ENCODE measurements around the gene MRPL11.

MRPL11 gene

DNA sequence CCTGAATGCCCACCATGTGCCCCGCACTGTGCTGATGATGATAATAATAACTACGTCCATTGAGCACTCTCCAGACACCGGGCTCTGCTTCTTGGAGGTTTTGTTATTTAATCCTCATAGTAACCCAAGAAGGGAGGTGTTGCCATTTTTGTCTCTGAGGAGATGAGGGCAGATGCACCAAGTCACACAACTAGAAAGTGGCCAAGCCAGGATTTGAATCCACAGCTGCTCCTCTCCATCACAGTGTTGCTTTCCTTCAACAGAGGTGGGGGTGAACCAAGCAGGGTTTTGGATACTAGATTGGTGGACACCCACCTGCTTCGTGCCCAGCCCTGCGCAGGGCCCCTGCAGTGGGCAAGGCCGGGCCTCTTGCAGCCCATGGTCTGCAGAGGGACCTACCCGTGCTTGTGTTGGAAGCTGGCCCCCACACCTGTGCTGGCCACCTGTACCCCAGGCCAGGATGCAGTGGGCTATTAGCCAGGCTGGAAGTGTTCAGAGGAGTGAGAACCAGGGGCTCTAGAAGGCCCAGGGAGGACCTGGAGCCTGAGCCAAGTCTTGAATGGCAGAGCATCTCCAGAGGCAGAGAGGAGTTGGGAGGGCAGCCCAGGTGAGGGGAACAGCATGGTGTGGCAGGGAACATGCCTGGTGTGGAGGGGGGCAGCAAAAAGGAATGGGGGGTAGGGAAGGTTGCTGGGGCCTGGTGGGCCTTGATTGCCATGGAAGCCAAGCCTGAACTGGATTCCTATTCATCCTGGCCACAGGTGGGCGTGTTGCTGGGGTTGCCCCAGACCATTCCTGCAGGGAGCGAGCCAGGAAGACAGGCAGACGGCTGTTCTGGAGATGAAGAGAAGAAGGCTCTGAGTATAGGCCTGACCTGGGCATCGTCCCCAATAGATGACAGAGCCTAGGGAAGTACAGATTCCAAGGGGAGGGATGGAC is 38.9 kb upstream of the MRPL11 start:
- TF ChIP-seq, protein P1, sequence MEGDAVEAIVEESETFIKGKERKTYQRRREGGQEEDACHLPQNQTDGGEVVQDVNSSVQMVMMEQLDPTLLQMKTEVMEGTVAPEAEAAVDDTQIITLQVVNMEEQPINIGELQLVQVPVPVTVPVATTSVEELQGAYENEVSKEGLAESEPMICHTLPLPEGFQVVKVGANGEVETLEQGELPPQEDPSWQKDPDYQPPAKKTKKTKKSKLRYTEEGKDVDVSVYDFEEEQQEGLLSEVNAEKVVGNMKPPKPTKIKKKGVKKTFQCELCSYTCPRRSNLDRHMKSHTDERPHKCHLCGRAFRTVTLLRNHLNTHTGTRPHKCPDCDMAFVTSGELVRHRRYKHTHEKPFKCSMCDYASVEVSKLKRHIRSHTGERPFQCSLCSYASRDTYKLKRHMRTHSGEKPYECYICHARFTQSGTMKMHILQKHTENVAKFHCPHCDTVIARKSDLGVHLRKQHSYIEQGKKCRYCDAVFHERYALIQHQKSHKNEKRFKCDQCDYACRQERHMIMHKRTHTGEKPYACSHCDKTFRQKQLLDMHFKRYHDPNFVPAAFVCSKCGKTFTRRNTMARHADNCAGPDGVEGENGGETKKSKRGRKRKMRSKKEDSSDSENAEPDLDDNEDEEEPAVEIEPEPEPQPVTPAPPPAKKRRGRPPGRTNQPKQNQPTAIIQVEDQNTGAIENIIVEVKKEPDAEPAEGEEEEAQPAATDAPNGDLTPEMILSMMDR (IDR thresholded peaks at IDR 0.05; ENCODE audit: borderline replicate concordance, insufficient read depth, low read depth, low read length), result no peak
- H3K4me3 ChIP-seq (ENCODE audit: low read depth, low read length), result no peak overlapping the region

DNA sequence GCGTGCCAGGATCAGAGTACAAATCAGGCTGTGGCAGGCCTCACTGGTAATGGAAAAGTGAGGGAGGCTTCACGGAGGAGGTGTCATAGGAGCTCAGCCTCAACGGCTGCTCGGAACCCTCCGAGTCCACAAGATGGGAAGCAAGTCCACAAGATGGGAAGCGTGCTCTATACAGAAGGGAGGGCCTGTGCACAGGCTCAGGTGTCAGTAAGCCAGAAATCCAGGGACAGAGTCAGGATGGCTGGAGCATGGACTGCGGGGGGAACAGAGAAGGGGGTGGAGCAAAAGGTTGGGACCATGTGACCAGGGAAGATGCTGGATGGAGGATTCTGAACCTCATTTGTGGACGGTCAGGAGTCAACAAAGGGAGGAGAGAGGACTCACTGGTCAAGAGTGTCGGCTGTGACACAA is 38.2 kb upstream of the MRPL11 start:
- TF ChIP-seq, protein P1 (IDR thresholded peaks at IDR 0.05; ENCODE audit: borderline replicate concordance, insufficient read depth, low read depth, low read length), result no peak
- H3K4me3 ChIP-seq (ENCODE audit: low read depth, low read length), result no peak overlapping the region

DNA sequence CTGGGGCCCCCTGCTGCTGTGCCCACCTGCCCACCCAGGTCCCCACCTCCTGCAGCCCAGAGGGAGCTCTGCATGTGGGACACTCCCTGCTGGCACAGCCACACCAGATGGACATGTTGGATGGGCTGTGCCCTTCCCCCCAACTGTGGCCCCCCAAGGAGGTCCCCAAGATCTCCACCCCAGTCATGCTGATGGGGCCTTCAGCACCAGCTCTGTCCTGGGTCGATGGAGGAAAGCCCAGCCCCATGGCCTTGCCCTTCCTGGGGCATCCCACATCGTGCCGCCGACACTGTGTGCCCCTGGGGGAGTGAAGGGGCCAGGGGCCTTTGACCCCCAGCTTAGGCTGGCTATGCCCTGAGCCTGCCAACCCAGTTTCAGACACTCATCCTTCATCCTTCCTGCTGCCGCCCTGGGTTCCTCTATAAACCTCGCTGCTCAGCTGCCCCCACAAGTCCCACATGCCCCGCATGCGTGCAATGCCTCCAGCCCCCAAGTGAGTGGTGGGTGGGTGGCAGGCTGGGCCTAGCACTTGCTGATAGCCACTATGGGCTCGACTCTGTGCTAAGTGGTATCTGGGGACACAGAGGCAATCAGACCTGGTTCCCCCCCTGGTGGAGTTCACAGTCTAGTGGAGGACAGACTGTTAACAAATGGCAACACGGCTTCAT is 37.7 kb upstream of the MRPL11 start:
- no peak overlapping the region for H3K4me3 ChIP-seq (ENCODE audit: low read depth, low read length)
- TF ChIP-seq, protein P1 (IDR thresholded peaks at IDR 0.05; ENCODE audit: borderline replicate concordance, insufficient read depth, low read depth, low read length), result no peak

DNA sequence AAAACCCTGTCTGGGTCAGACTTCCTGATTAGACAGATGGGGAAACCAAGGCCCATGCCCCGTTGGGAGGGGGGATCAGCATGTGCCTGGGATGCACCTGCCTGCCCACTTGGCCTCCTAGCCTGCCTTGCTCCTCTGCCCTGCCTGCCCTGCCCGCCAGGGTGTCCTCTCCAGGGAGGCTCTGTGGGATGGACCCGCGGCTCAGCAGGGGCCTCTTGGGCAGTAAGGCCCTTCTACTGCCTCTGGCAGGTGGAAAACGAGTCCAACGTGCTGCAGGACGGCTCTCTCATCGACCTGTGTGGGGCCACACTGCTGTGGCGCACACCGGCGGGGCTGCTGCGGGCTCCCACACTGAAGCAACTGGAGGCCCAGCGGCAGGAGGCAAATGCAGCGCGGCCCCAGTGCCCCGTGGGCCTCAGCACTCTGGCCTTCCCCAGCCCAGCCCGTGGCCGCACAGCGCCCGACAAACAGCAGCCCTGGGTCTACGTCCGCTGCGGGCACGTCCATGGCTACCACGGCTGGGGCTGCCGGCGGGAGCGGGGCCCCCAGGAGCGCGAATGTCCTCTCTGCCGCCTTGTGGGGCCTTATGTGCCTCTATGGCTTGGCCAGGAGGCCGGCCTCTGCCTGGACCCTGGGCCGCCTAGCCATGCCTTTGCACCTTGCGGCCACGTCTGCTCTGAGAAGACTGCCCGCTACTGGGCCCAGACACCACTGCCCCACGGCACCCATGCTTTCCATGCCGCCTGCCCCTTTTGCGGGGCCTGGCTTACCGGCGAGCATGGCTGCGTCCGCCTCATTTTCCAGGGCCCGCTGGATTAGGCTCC is 36.9 kb upstream of the MRPL11 start:
- no peak overlapping the region for H3K4me3 ChIP-seq (ENCODE audit: low read depth, low read length)
- TF ChIP-seq, protein P1 (IDR thresholded peaks at IDR 0.05; ENCODE audit: borderline replicate concordance, insufficient read depth, low read depth, low read length), result no peak

DNA sequence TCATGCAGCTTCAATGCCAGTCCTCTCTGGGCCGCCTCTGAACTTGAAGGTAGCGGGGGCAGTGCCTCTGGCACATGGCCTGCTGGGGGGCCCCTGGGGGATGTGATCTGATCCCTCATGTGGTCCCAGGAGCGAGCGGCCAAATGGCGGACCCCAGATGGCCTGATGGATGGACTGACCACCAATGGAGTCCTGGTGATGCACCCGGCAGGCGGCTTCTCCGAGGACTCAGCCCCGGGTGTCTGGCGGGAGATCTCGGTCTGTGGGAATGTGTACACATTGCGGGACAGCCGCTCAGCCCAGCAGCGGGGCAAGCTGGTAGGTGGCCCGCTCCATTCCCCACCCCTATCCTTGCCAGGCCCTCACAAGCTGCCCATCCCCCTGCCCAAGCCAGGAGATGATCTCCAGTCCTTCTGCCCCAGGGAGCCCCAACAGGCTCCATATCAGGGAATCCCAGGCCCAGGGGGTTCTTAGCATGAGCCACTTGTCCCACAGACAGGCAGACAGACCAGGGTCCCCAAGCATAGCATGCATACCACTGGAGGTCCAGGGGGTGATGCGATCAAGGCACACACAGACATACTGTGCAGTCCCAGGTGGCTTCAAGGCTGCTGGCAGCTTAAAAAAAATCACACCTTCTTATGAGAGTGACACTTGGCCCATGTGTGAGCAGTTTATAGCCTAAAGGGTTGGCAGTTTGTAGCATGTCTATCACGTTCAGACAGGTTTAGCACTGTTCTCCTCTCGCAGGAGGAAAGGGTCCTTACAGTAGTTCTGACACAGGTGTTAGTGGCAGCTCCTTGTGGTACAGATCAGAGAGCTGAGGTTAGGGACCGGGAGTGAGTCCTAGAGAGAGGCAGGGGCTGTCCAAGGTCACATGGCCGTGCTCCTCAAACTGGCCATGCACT is 35.2 kb upstream of the MRPL11 start:
- TF ChIP-seq, protein P1 (IDR thresholded peaks at IDR 0.05; ENCODE audit: borderline replicate concordance, insufficient read depth, low read depth, low read length), result no peak
- H3K4me3 ChIP-seq (ENCODE audit: low read depth, low read length), result no peak overlapping the region

DNA sequence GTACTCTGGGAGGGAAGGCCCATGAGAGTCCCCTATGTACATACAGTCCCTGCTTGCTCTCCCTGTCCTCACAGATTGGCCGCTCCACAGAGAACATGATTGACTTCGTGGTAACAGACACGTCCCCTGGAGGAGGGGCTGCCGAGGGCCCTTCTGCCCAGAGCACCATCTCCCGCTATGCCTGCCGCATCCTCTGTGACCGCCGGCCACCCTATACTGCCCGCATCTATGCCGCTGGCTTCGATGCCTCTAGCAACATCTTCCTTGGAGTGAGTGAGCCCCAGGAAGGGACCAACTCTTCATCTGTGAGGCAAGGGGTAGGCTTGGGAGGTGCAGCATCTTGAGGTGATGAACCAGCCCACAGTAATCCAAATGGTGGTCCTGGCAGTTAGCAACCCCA is 34.5 kb upstream of the MRPL11 start:
- no peak overlapping the region for H3K4me3 ChIP-seq (ENCODE audit: low read depth, low read length)
- TF ChIP-seq, protein P1 (IDR thresholded peaks at IDR 0.05; ENCODE audit: borderline replicate concordance, insufficient read depth, low read depth, low read length), result no peak
